DMS53 (cell line): ENCODE measurements around the gene CDX1.
A peak's percentile ranks its signal among the peaks of the same experiment; 100 is the strongest.

ENCODE experiments used
- DNase-seq: peaks from one replicate; lab custom pipeline; 2025; lab: John Stamatoyannopoulos, UW

The CDX1 gene

GRCh38 chr5:150146862-150147601 lies 19.5 kb upstream of the CDX1 start:
- DNase-seq = no peak

GRCh38 chr5:150147670-150148069 lies 18.9 kb upstream of the CDX1 start:
- no peak for DNase-seq

- DNase-seq = no peak
These were observed 18.3 kb upstream of the CDX1 start for GRCh38 chr5:150148117-150148927.

- no peak for DNase-seq
These were observed 17.0 kb upstream of the CDX1 start for GRCh38 chr5:150149618-150150017.

GRCh38 chr5:150152636-150153462 lies 13.7 kb upstream of the CDX1 start:
- DNase-seq = no peak

- no peak for DNase-seq
These were observed 13.1 kb upstream of the CDX1 start for GRCh38 chr5:150153483-150153882.

GRCh38 chr5:150153957-150154617 lies 12.5 kb upstream of the CDX1 start:
- peak; percentile 20 for DNase-seq

- no peak for DNase-seq
These were observed 11.9 kb upstream of the CDX1 start for GRCh38 chr5:150154618-150155128.

- peak; percentile 66 for DNase-seq
These were observed 11.1 kb upstream of the CDX1 start, which contains the start of gene PDGFRB for GRCh38 chr5:150155258-150156026. TSS of gene PDGFRB (minus strand) at chr5:150155845. CDS start at chr5:150137047, 18,798 bp downstream.

GRCh38 chr5:150156027-150156368 lies 10.6 kb upstream of the CDX1 start:
- no peak for DNase-seq

GRCh38 chr5:150156540-150156939 lies 10.0 kb upstream of the CDX1 start:
- no peak for DNase-seq

GRCh38 chr5:150157168-150157567 lies 9.4 kb upstream of the CDX1 start:
- DNase-seq = no peak

- no peak for DNase-seq
These were observed 8.2 kb upstream of the CDX1 start for GRCh38 chr5:150158170-150158949.

GRCh38 chr5:150159031-150159430 lies 7.5 kb upstream of the CDX1 start:
- DNase-seq = no peak

- no peak for DNase-seq
These were observed 6.8 kb upstream of the CDX1 start for GRCh38 chr5:150159741-150160179.

GRCh38 chr5:150160448-150161081 lies 6.0 kb upstream of the CDX1 start:
- no peak for DNase-seq

GRCh38 chr5:150161242-150162141 lies 5.1 kb upstream of the CDX1 start:
- DNase-seq = peak; percentile 89

GRCh38 chr5:150162142-150162513 lies 4.5 kb upstream of the CDX1 start:
- DNase-seq = no peak

GRCh38 chr5:150163035-150163434 lies 3.5 kb upstream of the CDX1 start:
- DNase-seq = no peak
